SU-DHL-6 (cell line): ENCODE results near the gene FHAD1.
"Not testable (repeated sequence)": the region's sequence is repeated elsewhere in the genome, so short reads cannot be mapped to it uniquely, and the experiment has no call there.

ENCODE experiments used
- H2AFZ ChIP-seq: fragments of 200-600 bp; sonication (generic); 2 replicates; pipeline ENCODE4 v1.6.1; 2014; ENCODE audit warnings: low read depth, mild to moderate bottlenecking, moderate library complexity, mixed read lengths, antibody characterized with exemption, low read length; ENCODE audit not compliant: severe bottlenecking
- H3F3A ChIP-seq: fragments of 200-600 bp; shearing (Covaris generic); 2 replicates; pipeline ENCODE4 v1.6.0; 2016; ENCODE audit warnings: antibody characterized with exemption, mild to moderate bottlenecking; ENCODE audit not compliant: insufficient read depth
- H3K27ac ChIP-seq: fragments of 200-600 bp; sonication (generic); 2 replicates; pipeline ENCODE4 v1.5.1; 2016; ENCODE audit warnings: low read depth, mild to moderate bottlenecking, low read length, moderate library complexity, mixed read lengths
- H3K27me3 ChIP-seq: fragments of 200-600 bp; sonication (generic), shearing (Covaris generic); 2 replicates; pipeline ENCODE4 v1.6.0; 2014; ENCODE audit warnings: mild to moderate bottlenecking, low read length
- H3K36me3 ChIP-seq: fragments of 200-600 bp; sonication (generic); 2 replicates; pipeline ENCODE4 v1.6.1; 2014; ENCODE audit warnings: mild to moderate bottlenecking, low read length, mixed read lengths
- H3K4me2 ChIP-seq: fragments of 300-600, 200-600 bp; shearing (Covaris generic), sonication (generic); 2 replicates; pipeline ENCODE4 v1.6.0; 2014; ENCODE audit warnings: low read length, low read depth, mild to moderate bottlenecking; ENCODE audit not compliant: poor library complexity, severe bottlenecking
- H3K4me3 ChIP-seq: fragments of 200-600 bp; sonication (generic); 2 replicates; pipeline ENCODE4 v1.5.1; 2014; ENCODE audit warnings: antibody characterized with exemption, low read length, mild to moderate bottlenecking, mixed read lengths; ENCODE audit not compliant: insufficient read depth, poor library complexity, severe bottlenecking
- H3K79me2 ChIP-seq: fragments of 200-600 bp; sonication (generic); 2 replicates; pipeline ENCODE4 v1.6.1; 2014; ENCODE audit warnings: mild to moderate bottlenecking, low read length, moderate library complexity; ENCODE audit not compliant: insufficient read depth
- H3K9ac ChIP-seq: fragments of 200-600 bp; sonication (generic); 2 replicates; pipeline ENCODE4 v1.7.0; 2014; ENCODE audit warnings: mild to moderate bottlenecking, low read length
- H3K9me2 ChIP-seq: fragments of 200-600 bp; sonication (generic); replicated peaks from 2 replicates; pipeline ENCODE4 v1.6.1; 2014; ENCODE audit warnings: low read length; ENCODE audit not compliant: insufficient read depth
- H3K9me3 ChIP-seq: fragments of 200-600 bp; sonication (generic); 2 replicates; pipeline ENCODE4 v1.6.1; 2014; ENCODE audit warnings: low read length, mixed read lengths; ENCODE audit not compliant: insufficient read depth
- H4K20me1 ChIP-seq: fragments of 200-600 bp; sonication (generic); 2 replicates; pipeline ENCODE4 v1.6.1; 2014; ENCODE audit warnings: low read depth, mild to moderate bottlenecking, antibody characterized with exemption, low read length, moderate library complexity, mixed read lengths
- EZH2phosphoT487 ChIP-seq: fragments of 200-600 bp; sonication (generic), shearing (Covaris generic); conservative IDR thresholded peaks from 2 replicates; pipeline ENCODE4 v1.6.1; 2018; ENCODE audit warnings: mild to moderate bottlenecking, antibody characterized with exemption, low read length, moderate library complexity, mixed read lengths
- TF ChIP-seq, protein P1 (sequence below): fragments of 200-600 bp; sonication (generic); IDR thresholded peaks from one replicate; pipeline ENCODE4 v1.5.1; 2017; ENCODE audit warnings: antibody characterized with exemption, mild to moderate bottlenecking, low read length, moderate library complexity; ENCODE audit not compliant: insufficient read depth, poor library complexity, severe bottlenecking

The FHAD1 gene

GRCh38 chr1:15295696-15296095 is 48.7 kb downstream of the FHAD1 start:
- H3K9me2 ChIP-seq: no peaks in the 10 kb centered on the region
- H3K27ac ChIP-seq: no peak overlapping the region
- no peaks in the 10 kb centered on the region for H3K36me3 ChIP-seq
- H3K79me2 ChIP-seq: no peaks in the 10 kb centered on the region
- H3K9ac ChIP-seq: no peak overlapping the region
- TF ChIP-seq EZH2phosphoT487: no peak
- TF ChIP-seq, protein P1, sequence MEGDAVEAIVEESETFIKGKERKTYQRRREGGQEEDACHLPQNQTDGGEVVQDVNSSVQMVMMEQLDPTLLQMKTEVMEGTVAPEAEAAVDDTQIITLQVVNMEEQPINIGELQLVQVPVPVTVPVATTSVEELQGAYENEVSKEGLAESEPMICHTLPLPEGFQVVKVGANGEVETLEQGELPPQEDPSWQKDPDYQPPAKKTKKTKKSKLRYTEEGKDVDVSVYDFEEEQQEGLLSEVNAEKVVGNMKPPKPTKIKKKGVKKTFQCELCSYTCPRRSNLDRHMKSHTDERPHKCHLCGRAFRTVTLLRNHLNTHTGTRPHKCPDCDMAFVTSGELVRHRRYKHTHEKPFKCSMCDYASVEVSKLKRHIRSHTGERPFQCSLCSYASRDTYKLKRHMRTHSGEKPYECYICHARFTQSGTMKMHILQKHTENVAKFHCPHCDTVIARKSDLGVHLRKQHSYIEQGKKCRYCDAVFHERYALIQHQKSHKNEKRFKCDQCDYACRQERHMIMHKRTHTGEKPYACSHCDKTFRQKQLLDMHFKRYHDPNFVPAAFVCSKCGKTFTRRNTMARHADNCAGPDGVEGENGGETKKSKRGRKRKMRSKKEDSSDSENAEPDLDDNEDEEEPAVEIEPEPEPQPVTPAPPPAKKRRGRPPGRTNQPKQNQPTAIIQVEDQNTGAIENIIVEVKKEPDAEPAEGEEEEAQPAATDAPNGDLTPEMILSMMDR: no peak
- no peaks in the 10 kb centered on the region for H3F3A ChIP-seq
- H3K9me3 ChIP-seq: no peaks in the 10 kb centered on the region
- no peaks in the 10 kb centered on the region for H3K27me3 ChIP-seq
- no peak overlapping the region for H3K4me3 ChIP-seq
- no peaks in the 10 kb centered on the region for H4K20me1 ChIP-seq
- no peak overlapping the region for H3K4me2 ChIP-seq
- no peak overlapping the region for H2AFZ ChIP-seq

DNA sequence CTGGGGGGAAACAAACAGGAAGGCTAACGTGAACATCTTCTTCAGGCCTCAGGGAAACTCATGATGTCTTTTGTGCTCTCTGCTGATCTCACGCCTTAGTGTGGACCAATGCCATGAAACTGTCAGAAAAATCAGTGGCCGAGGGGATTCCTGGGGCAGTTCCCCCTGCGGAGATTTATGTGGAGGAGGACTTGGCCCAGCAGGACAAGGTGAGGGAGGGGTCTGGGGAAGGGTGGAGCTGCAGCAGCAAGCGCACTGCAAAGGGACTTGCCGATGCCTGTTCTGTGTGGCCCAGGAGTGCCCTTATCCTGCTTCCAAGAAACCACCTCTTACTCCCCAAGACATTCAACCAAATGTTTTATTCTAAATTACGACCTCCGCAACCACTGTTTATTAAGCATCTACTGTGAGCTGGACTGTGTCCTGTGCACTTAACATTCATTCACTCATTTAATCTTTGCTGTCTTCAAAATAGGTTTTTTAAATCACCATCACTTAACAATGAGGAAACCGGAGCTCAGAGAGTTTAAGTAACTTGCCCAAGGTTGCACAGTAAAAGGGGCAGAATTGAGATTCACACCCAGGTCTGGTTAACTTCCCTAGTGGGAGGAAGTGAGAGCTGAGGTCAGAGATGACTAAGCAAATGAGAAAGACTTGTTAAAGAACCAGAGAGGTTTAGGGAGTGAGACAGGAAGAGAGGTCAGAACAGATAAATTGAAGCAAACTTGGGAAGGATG is 49.7 kb downstream of the FHAD1 start:
- Histone ChIP-seq H3F3A (no peaks in the 10 kb centered on the region), H3K4me3 (no peak overlapping the region), H3K36me3 (no peaks in the 10 kb centered on the region), H2AFZ (no peak overlapping the region), H3K27me3 (no peaks in the 10 kb centered on the region), H3K27ac (no peak overlapping the region), H3K9ac (no peak overlapping the region), H3K4me2 (no peak overlapping the region), H3K79me2 (no peaks in the 10 kb centered on the region), H3K9me3 (no peaks in the 10 kb centered on the region), H4K20me1 (no peaks in the 10 kb centered on the region), H3K9me2 (no peaks in the 10 kb centered on the region)
- TF ChIP-seq, protein P1: no peak
- no peak for TF ChIP-seq EZH2phosphoT487

- not testable (repeated sequence) for H3K9me2 ChIP-seq, H4K20me1 ChIP-seq, H3K79me2 ChIP-seq, H3K9me3 ChIP-seq, H3K4me3 ChIP-seq, H3K4me2 ChIP-seq, H2AFZ ChIP-seq, H3F3A ChIP-seq, H3K9ac ChIP-seq, H3K27me3 ChIP-seq, H3K27ac ChIP-seq, H3K36me3 ChIP-seq
These were observed 51.0 kb downstream of the FHAD1 start for GRCh38 chr1:15297975-15298374.

DNA sequence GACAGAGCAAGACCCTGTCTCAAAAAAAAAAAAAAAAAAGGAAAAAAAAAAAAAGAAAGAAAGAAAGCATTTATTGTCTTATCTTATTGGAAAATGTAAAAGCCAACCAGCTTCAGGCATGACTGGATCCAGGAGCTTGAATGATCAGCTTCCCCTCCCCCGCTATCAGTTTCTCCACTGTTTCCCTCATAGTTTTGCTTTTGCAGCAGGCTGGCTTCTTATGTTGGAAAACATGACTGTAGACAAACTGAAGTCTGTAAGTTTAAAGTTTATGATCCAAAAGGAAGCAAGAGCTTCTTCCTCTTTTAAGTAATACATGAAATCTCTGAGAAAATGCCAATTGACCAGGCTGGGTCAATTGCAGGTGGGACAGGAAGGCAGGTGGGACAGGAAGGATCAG is 52.2 kb downstream of the FHAD1 start:
- Histone ChIP-seq H3K9me3 (no peaks in the 10 kb centered on the region), H4K20me1 (no peaks in the 10 kb centered on the region), H3K27me3 (no peaks in the 10 kb centered on the region), H3K79me2 (no peaks in the 10 kb centered on the region), H3F3A (no peaks in the 10 kb centered on the region), H3K4me2 (no peak overlapping the region), H3K4me3 (no peak overlapping the region), H3K9ac (no peak overlapping the region), H3K36me3 (no peaks in the 10 kb centered on the region), H3K27ac (no peak overlapping the region), H3K9me2 (no peaks in the 10 kb centered on the region), H2AFZ (no peak overlapping the region)
- TF ChIP-seq, protein P1: no peak
- no peak for TF ChIP-seq EZH2phosphoT487
